K562 (cell line): ENCODE measurements around the gene ATRX. TPM values are rescaled to one million over a fixed set of nuclear protein-coding genes. Genes with fewer than 3 reads are reported as not detected.

ENCODE experiments used
- ATAC-seq: fragments of 200-7000 bp; cut with Tn5 transposase; 3 replicates; pipeline ENCODE4 v1.9.1; 2020; ENCODE audit warnings: moderate library complexity
- BruUV-seq: library from RNA; stranded (reverse); fragments of 400-500 nt; replicated peaks from 2 replicates; lab custom pipeline; 2021; lab: Mats Ljungman, UMichigan
- CTCF ChIA-PET: fragments of 300-600 bp; formaldehyde crosslinking; extraction: SDS; loops from one replicate; lab custom pipeline; 2021; ENCODE audit warnings: low intra/inter-chr PET ratio; lab: Yijun Ruan, JAX
- POLR2A ChIA-PET: fragments of 300-600, 350-650 bp; sonication (Branson Sonifier 250); formaldehyde crosslinking; extraction: SDS; loops from one replicate; lab custom pipeline; 2021; ENCODE audit warnings: antibody characterized with exemption, inconsistent platforms; lab: Yijun Ruan, JAX
- DNase-seq, 4 experiments: peaks; one replicate each; pipeline versions ENCODE4 v3.0.0 to v3.0.0-alpha.2; 2011 to 2018; ENCODE audit warnings: low spot score in 3 of 4, mixed read lengths in 3 of 4; ENCODE audit errors: extremely low read depth in 1 of 4
- FAIRE-seq: peaks from 2 replicates; lab custom pipeline; 2011; peaks lifted over from hg19 to GRCh38; lab: Jason Lieb, UNC
- H2AFZ ChIP-seq: 2 replicates; pipeline ENCODE4 v1.6.0; 2011; ENCODE audit warnings: low read depth, low read length, control low read depth, inconsistent platforms
- H3K27ac ChIP-seq: fragments of 200-600 bp; 3 replicates; pipeline ENCODE4 v1.8.0; 2011; ENCODE audit warnings: low read depth, mild to moderate bottlenecking, control low read depth, inconsistent platforms, low read length, moderate library complexity, mixed read lengths; ENCODE audit errors: extremely low read depth
- H3K27me3 ChIP-seq, 2 experiments: fragments of 300-600 bp in 1 of 2; 2 replicates in 1 of 2; 3 replicates in 1 of 2; pipeline versions ENCODE4 v1.6.0 to v1.8.0; 2011; ENCODE audit warnings: inconsistent platforms in 2 of 2, low read length in 2 of 2, mild to moderate bottlenecking in 1 of 2, mixed read lengths in 1 of 2, moderate library complexity in 1 of 2; ENCODE audit not compliant: control insufficient read depth in 2 of 2, insufficient read depth in 2 of 2
- H3K36me3 ChIP-seq: fragments of 300-600 bp; 3 replicates; pipeline ENCODE4 v1.8.0; 2011; ENCODE audit warnings: mild to moderate bottlenecking, low read length, inconsistent platforms; ENCODE audit not compliant: control insufficient read depth, insufficient read depth
- H3K4me1 ChIP-seq, 2 experiments: fragments of 200-600 bp in 1 of 2; replicated peaks in 1 of 2; 2 replicates in 1 of 2; 3 replicates in 1 of 2; pipeline versions ENCODE4 v1.5.1 to v1.8.0; 2011; ENCODE audit warnings: inconsistent platforms in 2 of 2, low read length in 2 of 2, mild to moderate bottlenecking in 1 of 2, mixed read lengths in 1 of 2, moderate library complexity in 1 of 2; ENCODE audit not compliant: control insufficient read depth in 2 of 2, insufficient read depth in 2 of 2
- H3K4me2 ChIP-seq: 2 replicates; pipeline ENCODE4 v1.6.1; 2011; ENCODE audit warnings: low read length, control low read depth, inconsistent platforms, mixed read lengths; ENCODE audit not compliant: insufficient read depth
- H3K4me3 ChIP-seq: fragments of 200-600 bp; sonication (generic), shearing (Covaris generic); 2 replicates; pipeline ENCODE4 v1.5.1; 2016; ENCODE audit warnings: control low read depth, inconsistent platforms
- H3K79me2 ChIP-seq: fragments of 200-600 bp; 3 replicates; pipeline ENCODE4 v1.8.0; 2011; ENCODE audit warnings: low read length, inconsistent platforms; ENCODE audit not compliant: control insufficient read depth, insufficient read depth
- H3K9ac ChIP-seq, 2 experiments: 2 replicates each; pipeline versions ENCODE4 v1.6.0 to v1.6.1; 2011; ENCODE audit warnings: low read depth in 2 of 2, low read length in 2 of 2, control low read depth in 1 of 2, inconsistent platforms in 1 of 2, mild to moderate bottlenecking in 1 of 2, mixed read lengths in 1 of 2; ENCODE audit not compliant: insufficient read depth in 1 of 2
- H3K9me1 ChIP-seq: one replicate; pipeline ENCODE4 v1.6.0; 2011; ENCODE audit warnings: inconsistent platforms, mild to moderate bottlenecking, low read length, moderate library complexity; ENCODE audit not compliant: control insufficient read depth, insufficient read depth
- H3K9me3 ChIP-seq: replicated peaks from 2 replicates; pipeline ENCODE4 v1.5.1; 2011; ENCODE audit warnings: low read depth, low read length, inconsistent platforms; ENCODE audit not compliant: control insufficient read depth, insufficient read depth
- H4K20me1 ChIP-seq: replicated peaks from 2 replicates; pipeline ENCODE4 v1.6.1; 2011; ENCODE audit warnings: low read length, inconsistent platforms, mixed read lengths; ENCODE audit not compliant: control insufficient read depth, insufficient read depth
- EP400 ChIP-seq: fragments of 450-650 bp; IDR thresholded peaks from 2 replicates; pipeline ENCODE4 v1.6.1; 2017; ENCODE audit warnings: antibody characterized with exemption, mild to moderate bottlenecking, moderate library complexity
- HDAC3 ChIP-seq: fragments of 450-650 bp; IDR thresholded peaks from 2 replicates; pipeline ENCODE4 v1.6.1; 2018; ENCODE audit warnings: borderline replicate concordance, mild to moderate bottlenecking, moderate library complexity; ENCODE audit not compliant: partially characterized antibody
- KDM5B ChIP-seq: fragments of 200-600 bp; sonication (generic); IDR thresholded peaks from 2 replicates; pipeline ENCODE4 v1.6.1; 2012; ENCODE audit warnings: low read depth, mild to moderate bottlenecking, moderate library complexity, low read length, control low read depth, inconsistent platforms; ENCODE audit not compliant: insufficient replicate concordance
- KLF6 ChIP-seq: fragments of 250-450 bp; sonication (Bioruptor Pico); IDR thresholded peaks from 2 replicates; pipeline ENCODE4 v1.4.0; 2020; ENCODE audit warnings: mild to moderate bottlenecking, moderate library complexity, borderline replicate concordance
- MYNN ChIP-seq, 2 experiments: sonication (generic); formaldehyde crosslinking in 1 of 2; IDR thresholded peaks; 2 replicates each; pipeline versions ENCODE4 v1.5.0 to v1.6.1; 2016 to 2020; ENCODE audit warnings: antibody characterized with exemption in 1 of 2, missing genetic modification reagents in 1 of 2
- ZNF197 ChIP-seq: fragments of 200-800 bp; sonication (Bioruptor generic); IDR thresholded peaks from 2 replicates; pipeline ENCODE4 v1.6.1; 2016; ENCODE audit warnings: low read depth, missing genetic modification characterization, missing compliant biosample characterization
- WGBS: fragments of 100-300 bp; shearing (Covaris generic); methylation state at CpG from one replicate; pipeline ENCODE4 v1.1.6; 2016; ENCODE audit warnings: low coverage, mixed read lengths; ENCODE audit not compliant: insufficient coverage; ENCODE audit errors: missing lambda C conversion rate; 5-methylcytosine and 5-hydroxymethylcytosine counted together
- in situ Hi-C: fragments of 300-500 bp; cut with MboI; formaldehyde crosslinking; loops from 4 replicates; pipeline ENCODE4 v1.15.0; 2018; ENCODE audit warnings: inconsistent platforms, mixed read lengths
- intact Hi-C: fragments of 100-400 bp; cut with micrococcal nuclease; formaldehyde crosslinking; loops from 2 replicates; pipeline ENCODE4 v1.14.2; 2022
- polyA plus RNA-seq, 8 experiments: library from polyadenylated mRNA; depleted of rRNA in 4 of 8; stranded (reverse) in 5 of 8; unstranded in 3 of 8; fragments of >200 nt; fragmentation: Nextera tagmentation in 2 of 8; fragmentation: Illumina TruSeq in 1 of 8; extraction: Ambion mirVana in 2 of 8; extraction: Trizol in 1 of 8; gene quantifications; 2 replicates each; pipeline versions ENCODE4 v1.2.1 to v1.2.3, GENCODE V29; 2011 to 2014; ENCODE audit warnings: inconsistent platforms in 1 of 8, missing spikeins in 1 of 8
- total RNA-seq, 7 experiments: library from RNA; depleted of rRNA in 6 of 7; stranded (reverse); fragments of >200 nt in 6 of 7; fragmentation: Illumina TruSeq in 2 of 7; extraction: Trizol in 2 of 7; gene quantifications; 2 replicates each; pipeline versions ENCODE4 v1.2.1 to v1.2.3, GENCODE V29; 2011 to 2021; ENCODE audit warnings: low replicate concordance in 1 of 7

ATRX gene
- total and polyA plus RNA-seq, 9 of the 15 experiments (the other 6 are each of a cell fraction or from before 2014, with no cell fraction given): 7.7 to 23.1 (median 20.2) TPM

- no peaks in the 10 kb centered on the region for H3K27me3 ChIP-seq
- in situ Hi-C loops: no loop called here
- TF ChIP-seq MYNN (IDR thresholded peaks at IDR 0.05) (no peak), MYNN (CRISPR knock-in tag; IDR thresholded peaks at IDR 0.05) (no peak), KLF6 (CRISPR knock-in tag) (no peak), HDAC3 (no peak)
- TF ChIP-seq, all 486 proteins: peak for 0
- Histone ChIP-seq H3K9me1 (no peaks in the 10 kb centered on the region), H3K4me1 (no peaks in the 10 kb centered on the region), H3K4me3 (no peak overlapping the region), H3K9ac (no peak overlapping the region), H2AFZ (no peak overlapping the region), H3K79me2 (no peaks in the 10 kb centered on the region), H4K20me1 (no peaks in the 10 kb centered on the region), H3K9me3 (no peaks in the 10 kb centered on the region), H3K4me2 (no peak overlapping the region), H3K27ac (no peak overlapping the region), H3K36me3 (peaks cover 10% of the 10 kb centered on the region; the same call in 1 of the 3 replicates)
- ATAC-seq: no peak
- POLR2A ChIA-PET: no interaction called here
- no peak for DNase-seq
- CTCF ChIA-PET: no interaction called here
- 11% methylated on average over 3 of the region's 5 CpGs for WGBS
- no peak for FAIRE-seq
- intact Hi-C loops: no loop called here
- no TSS peak for BruUV-seq
Observed at GRCh38 chrX:77652095-77652494, 133.9 kb downstream of the ATRX start.

- CTCF ChIA-PET: no interaction called here
- ATAC-seq (no peak), DNase-seq (no peak), FAIRE-seq (no peak)
- BruUV-seq: no TSS peak
- POLR2A ChIA-PET: no interaction called here
- Histone ChIP-seq H3K27me3 (no peaks in the 10 kb centered on the region), H3K4me3 (no peak overlapping the region), H3K9me1 (no peaks in the 10 kb centered on the region), H2AFZ (no peak overlapping the region), H3K36me3 (peaks cover 3% of the 10 kb centered on the region; the same call in 1 of the 3 replicates), H4K20me1 (no peaks in the 10 kb centered on the region), H3K4me2 (no peak overlapping the region), H3K4me1 (no peaks in the 10 kb centered on the region), H3K9ac (no peak overlapping the region), H3K9me3 (no peaks in the 10 kb centered on the region), H3K27ac (no peak overlapping the region), H3K79me2 (no peaks in the 10 kb centered on the region)
- in situ Hi-C loops (no loop called here), intact Hi-C loops (no loop called here)
- no peak for TF ChIP-seq ZNF197 (CRISPR knock-in tag)
- no peak for TF ChIP-seq KDM5B
- no peak for TF ChIP-seq EP400
- WGBS: 50% methylated on average over 4 of the region's 4 CpGs
Observed at GRCh38 chrX:77640702-77641101, 145.3 kb downstream of the ATRX start.
